ENCODE measurements around the gene DKK2.

The DKK2 gene

GRCh38 chr4:106930522-106930921, 105.6 kb downstream of the DKK2 start:
- no peak for TF ChIP-seq CREB1 (IDR thresholded peaks at IDR 0.05; ENCODE audit: low read depth)
- TF ChIP-seq EP300 (IDR thresholded peaks at IDR 0.05; ENCODE audit: borderline replicate concordance), result no peak
- TF ChIP-seq FOXM1 (IDR thresholded peaks at IDR 0.05; ENCODE audit: borderline replicate concordance, low read depth), result no peak
- no peak for TF ChIP-seq RAD21 (IDR thresholded peaks at IDR 0.05; ENCODE audit: low read depth)
- TF ChIP-seq CEBPB (IDR thresholded peaks at IDR 0.05), result no peak
- no peak for TF ChIP-seq REST (IDR thresholded peaks at IDR 0.05; ENCODE audit: low read depth)
- TF ChIP-seq MAX (IDR thresholded peaks at IDR 0.05), result no peak

GRCh38 chr4:106929248-106929647, 106.9 kb downstream of the DKK2 start:
- TF ChIP-seq ZBTB7A (IDR thresholded peaks at IDR 0.05; ENCODE audit: low read depth) (no peak), MAX (IDR thresholded peaks at IDR 0.05) (no peak), TCF12 (IDR thresholded peaks at IDR 0.05; ENCODE audit: low read depth) (no peak), CEBPB (IDR thresholded peaks at IDR 0.05) (no peak), EP300 (IDR thresholded peaks at IDR 0.05; ENCODE audit: borderline replicate concordance) (no peak), CREB1 (IDR thresholded peaks at IDR 0.05; ENCODE audit: low read depth) (no peak), USF1 (IDR thresholded peaks at IDR 0.05) (no peak)

GRCh38 chr4:106914223-106914622, 121.9 kb downstream of the DKK2 start:
- TF ChIP-seq TAF1 (IDR thresholded peaks at IDR 0.05; ENCODE audit: low read depth), result no peak
- no peak for TF ChIP-seq CREB1 (IDR thresholded peaks at IDR 0.05; ENCODE audit: low read depth)
- no peak for TF ChIP-seq ZBTB7A (IDR thresholded peaks at IDR 0.05; ENCODE audit: low read depth)
- no peak for TF ChIP-seq USF1 (IDR thresholded peaks at IDR 0.05)

GRCh38 chr4:106909486-106910188, 126.5 kb downstream of the DKK2 start:
- TF ChIP-seq TEAD4 (IDR thresholded peaks at IDR 0.05) (no peak), MAX (IDR thresholded peaks at IDR 0.05) (no peak), YY1 (IDR thresholded peaks at IDR 0.05; ENCODE audit: low read depth) (no peak), RAD21 (IDR thresholded peaks at IDR 0.05; ENCODE audit: low read depth) (no peak), CEBPB (IDR thresholded peaks at IDR 0.05) (no peak), REST (IDR thresholded peaks at IDR 0.05; ENCODE audit: low read depth) (no peak), FOXM1 (IDR thresholded peaks at IDR 0.05; ENCODE audit: borderline replicate concordance, low read depth) (no peak), TCF12 (IDR thresholded peaks at IDR 0.05; ENCODE audit: low read depth) (no peak), ZBTB7A (IDR thresholded peaks at IDR 0.05; ENCODE audit: low read depth) (no peak), TAF1 (IDR thresholded peaks at IDR 0.05; ENCODE audit: low read depth) (no peak), EP300 (IDR thresholded peaks at IDR 0.05; ENCODE audit: borderline replicate concordance) (no peak), CREB1 (IDR thresholded peaks at IDR 0.05; ENCODE audit: low read depth) (no peak), USF1 (IDR thresholded peaks at IDR 0.05) (no peak), NFIC (IDR thresholded peaks at IDR 0.05) (no peak), EGR1 (IDR thresholded peaks at IDR 0.05) (no peak)

- TF ChIP-seq TCF12 (IDR thresholded peaks at IDR 0.05; ENCODE audit: low read depth), result no peak
- no peak for TF ChIP-seq YY1 (IDR thresholded peaks at IDR 0.05; ENCODE audit: low read depth)
- TF ChIP-seq USF1 (IDR thresholded peaks at IDR 0.05), result no peak
Measured at GRCh38 chr4:106907216-106907615, 128.9 kb downstream of the DKK2 start.

Measured in Ishikawa (cell line).